IgD-negative memory B cell (primary cell): Measurements from ENCODE around the gene TRIM67. TPM values are rescaled to one million over a fixed set of nuclear protein-coding genes. Genes with fewer than 3 reads are reported as not detected.
A peak's percentile ranks its signal among the peaks of the same experiment; 100 is the strongest.
"Not testable (repeated sequence)": the region's sequence is repeated elsewhere in the genome, so short reads cannot be mapped to it uniquely, and the experiment has no call there.

Experiments
- H3K27ac Mint-ChIP-seq, 3 donors: one replicate each; pipeline ENCODE4 v1.8.0; 2020 to 2022; ENCODE audit warnings: mild to moderate bottlenecking in 3 of 3, mixed read lengths in 3 of 3, moderate library complexity in 1 of 3
- H3K27me3 Mint-ChIP-seq: one replicate; pipeline ENCODE4 v1.8.0; 2021; ENCODE audit warnings: mixed read lengths
- H3K36me3 Mint-ChIP-seq: one replicate; pipeline ENCODE4 v1.8.0; 2020; ENCODE audit warnings: mild to moderate bottlenecking, mixed read lengths
- H3K4me1 Mint-ChIP-seq, 3 donors: one replicate each; pipeline ENCODE4 v1.8.0; 2020 to 2022; ENCODE audit warnings: mixed read lengths in 3 of 3, mild to moderate bottlenecking in 1 of 3
- H3K4me3 Mint-ChIP-seq, 4 donors: one replicate each; pipeline ENCODE4 v1.8.0; 2020 to 2022; ENCODE audit warnings: mild to moderate bottlenecking in 4 of 4, mixed read lengths in 4 of 4, moderate library complexity in 3 of 4
- H3K9me3 Mint-ChIP-seq, 3 donors: one replicate each; pipeline ENCODE4 v1.8.0; 2020 to 2021; ENCODE audit warnings: mixed read lengths in 3 of 3, mild to moderate bottlenecking in 1 of 3
- polyA plus RNA-seq: library from polyadenylated mRNA; unstranded; fragments of 300-500 nt; fragmentation: Illumina TruSeq; gene quantifications from one replicate; pipeline ENCODE4 v1.2.3, GENCODE V29; 2021

The TRIM67 gene
- polyA plus RNA-seq, 1 donor from 2014 or later = not detected

DNA sequence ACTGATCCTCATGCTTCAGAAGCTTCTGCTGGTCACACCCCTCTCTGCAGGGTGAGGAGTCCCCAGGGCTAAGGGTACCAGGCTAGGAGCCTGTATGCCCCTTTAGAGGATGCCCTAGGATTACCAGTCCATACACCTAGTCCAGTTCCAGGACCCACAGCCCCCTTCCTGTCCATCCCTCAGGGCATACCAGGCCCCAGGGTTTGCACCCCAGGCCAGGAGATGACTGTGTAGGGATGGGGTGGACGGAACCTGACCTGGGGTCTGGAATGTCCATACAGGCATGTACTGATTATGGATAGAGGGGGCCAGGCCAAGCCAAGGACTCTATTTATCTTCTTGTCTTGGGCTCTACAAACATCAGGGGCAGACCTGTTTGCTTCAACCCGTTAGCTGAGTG, 34.9 kb downstream of the TRIM67 start:
- Mint-ChIP-seq H3K36me3 (no peaks in the 10 kb centered on the region), H3K4me1 (no peaks in the 10 kb centered on the region), H3K4me3 (no peak overlapping the region), H3K27me3 (peaks cover 10% of the 10 kb centered on the region), H3K27ac (no peak overlapping the region), H3K9me3 (no peaks in the 10 kb centered on the region)

DNA sequence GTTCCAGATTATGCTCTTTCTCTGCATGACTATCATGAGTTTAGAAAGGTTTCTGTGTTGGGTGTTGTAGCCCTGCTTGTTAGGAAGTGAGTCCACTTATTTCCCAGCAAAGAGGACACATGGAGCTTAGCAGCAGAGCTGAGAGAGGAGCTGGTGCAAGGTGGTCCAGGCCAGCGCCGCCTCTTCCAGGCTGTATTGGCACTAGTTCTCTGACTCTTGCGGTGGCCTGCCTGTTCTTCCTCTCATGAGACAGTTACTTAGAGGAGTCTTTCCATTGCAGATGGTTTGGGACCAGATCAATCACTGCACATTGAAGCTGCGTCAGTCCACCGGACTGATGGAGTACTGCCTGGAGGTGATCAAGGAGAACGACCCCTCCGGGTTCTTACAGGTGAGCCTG, 38.0 kb downstream of the TRIM67 start:
- Mint-ChIP-seq H3K27me3 (peaks cover 14% of the 10 kb centered on the region), H3K36me3 (no peaks in the 10 kb centered on the region), H3K27ac (no peak overlapping the region), H3K4me3 (no peak overlapping the region), H3K4me1 (no peaks in the 10 kb centered on the region), H3K9me3 (no peaks in the 10 kb centered on the region)

DNA sequence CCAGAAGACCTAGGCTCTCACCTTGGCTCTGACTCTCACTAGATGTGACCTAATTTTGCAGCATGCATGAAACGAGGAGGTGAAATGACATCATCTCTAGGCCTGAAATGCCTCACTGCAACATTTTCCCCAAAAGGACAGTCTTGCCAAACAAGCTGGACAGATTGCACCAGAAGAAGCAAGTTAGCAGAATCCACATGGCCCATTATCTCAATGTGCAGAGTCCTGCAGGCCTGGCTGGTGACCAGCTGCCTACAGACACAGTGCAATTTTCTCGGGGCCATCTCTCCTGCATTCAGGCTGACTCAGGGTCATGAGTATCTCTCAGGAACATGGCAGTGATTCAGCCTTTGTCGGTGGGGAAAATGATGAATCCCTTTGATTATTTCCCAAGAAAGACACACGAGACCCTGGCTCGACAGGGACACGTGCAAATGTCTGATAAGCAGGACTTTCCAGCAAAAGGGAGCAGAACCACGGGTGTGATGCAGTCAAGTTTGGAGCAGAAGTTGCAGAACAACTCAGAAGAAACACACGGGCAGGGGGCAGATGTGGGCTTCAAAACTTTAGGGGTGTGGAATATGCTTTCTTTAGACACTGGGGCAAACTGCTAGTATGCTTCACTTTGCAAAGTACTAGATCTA, 38.7 kb downstream of the TRIM67 start:
- H3K36me3 Mint-ChIP-seq = no peaks in the 10 kb centered on the region
- H3K27ac Mint-ChIP-seq = no peak overlapping the region
- no peaks in the 10 kb centered on the region for H3K9me3 Mint-ChIP-seq
- H3K4me1 Mint-ChIP-seq = no peaks in the 10 kb centered on the region
- H3K4me3 Mint-ChIP-seq = no peak overlapping the region
- peaks cover 14% of the 10 kb centered on the region for H3K27me3 Mint-ChIP-seq

DNA sequence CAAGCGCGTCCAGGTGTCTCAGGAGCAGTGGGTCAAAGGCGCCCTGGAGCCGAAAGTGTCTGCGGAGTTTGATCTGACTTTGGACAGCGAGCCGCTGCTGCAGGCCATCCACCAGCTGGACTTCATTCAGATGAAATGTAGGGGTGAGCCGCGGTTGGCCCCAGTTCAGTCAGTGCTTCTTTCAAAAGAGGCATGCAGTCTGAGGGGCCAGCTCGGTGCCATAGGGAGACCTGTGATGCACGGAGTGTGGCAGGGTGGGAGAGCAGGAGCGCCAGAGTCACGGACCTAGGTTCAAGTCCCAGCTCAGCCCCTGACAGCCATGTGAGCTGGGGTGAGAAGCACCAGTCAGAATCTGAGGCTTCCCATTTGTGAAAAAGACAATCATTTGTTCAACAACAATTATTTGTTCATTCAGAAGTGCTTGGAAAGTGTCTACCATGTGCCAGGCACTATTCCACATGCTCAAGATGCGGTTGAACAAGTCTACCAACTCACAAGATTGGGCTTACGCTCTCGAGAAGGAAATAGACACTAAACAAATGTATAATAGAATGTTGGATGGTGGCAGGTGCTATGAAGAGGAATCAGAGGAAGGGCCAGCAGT, 39.6 kb downstream of the TRIM67 start:
- no peak overlapping the region for H3K27ac Mint-ChIP-seq
- no peaks in the 10 kb centered on the region for H3K9me3 Mint-ChIP-seq
- peaks cover 12% of the 10 kb centered on the region for H3K27me3 Mint-ChIP-seq
- no peaks in the 10 kb centered on the region for H3K36me3 Mint-ChIP-seq
- H3K4me1 Mint-ChIP-seq = no peaks in the 10 kb centered on the region
- H3K4me3 Mint-ChIP-seq = no peak overlapping the region

DNA sequence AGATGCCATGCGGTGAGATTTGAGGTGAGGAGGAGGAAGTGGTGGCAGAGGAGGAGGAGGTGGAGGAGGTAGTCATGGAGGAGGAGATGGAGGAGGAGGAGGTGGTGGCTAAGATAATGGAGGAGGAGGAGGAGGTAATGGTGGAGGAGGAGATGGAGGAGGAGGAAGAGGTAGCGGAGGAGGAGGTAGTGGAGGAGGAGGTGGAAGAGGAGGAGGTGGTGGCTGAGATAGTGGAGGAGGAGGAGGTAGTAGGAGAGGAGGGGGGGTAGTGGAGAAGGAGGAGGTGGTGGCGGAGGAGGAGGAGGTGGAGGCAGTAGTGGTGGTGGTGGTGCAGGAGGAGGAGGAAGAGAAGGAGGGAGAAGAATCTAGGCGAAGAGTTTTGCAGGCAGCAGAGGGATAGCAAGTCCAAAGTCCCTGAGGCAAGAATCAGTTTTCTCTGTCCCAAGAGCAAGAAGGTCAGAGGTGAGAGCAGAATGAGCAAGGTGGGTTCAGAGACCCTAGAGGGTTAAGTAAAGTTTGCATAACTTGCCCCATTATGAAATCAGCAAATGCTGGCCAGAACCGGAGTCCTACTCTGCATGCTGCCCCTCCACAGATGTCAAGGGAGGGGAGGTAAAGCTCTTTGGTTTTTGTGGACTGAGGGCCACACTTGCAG, 40.2 kb downstream of the TRIM67 start:
- H3K9me3 Mint-ChIP-seq = no peaks in the 10 kb centered on the region
- no peaks in the 10 kb centered on the region for H3K36me3 Mint-ChIP-seq
- no peaks in the 10 kb centered on the region for H3K4me1 Mint-ChIP-seq
- no peak overlapping the region for H3K27ac Mint-ChIP-seq
- peaks cover 12% of the 10 kb centered on the region for H3K27me3 Mint-ChIP-seq
- H3K4me3 Mint-ChIP-seq = no peak overlapping the region

DNA sequence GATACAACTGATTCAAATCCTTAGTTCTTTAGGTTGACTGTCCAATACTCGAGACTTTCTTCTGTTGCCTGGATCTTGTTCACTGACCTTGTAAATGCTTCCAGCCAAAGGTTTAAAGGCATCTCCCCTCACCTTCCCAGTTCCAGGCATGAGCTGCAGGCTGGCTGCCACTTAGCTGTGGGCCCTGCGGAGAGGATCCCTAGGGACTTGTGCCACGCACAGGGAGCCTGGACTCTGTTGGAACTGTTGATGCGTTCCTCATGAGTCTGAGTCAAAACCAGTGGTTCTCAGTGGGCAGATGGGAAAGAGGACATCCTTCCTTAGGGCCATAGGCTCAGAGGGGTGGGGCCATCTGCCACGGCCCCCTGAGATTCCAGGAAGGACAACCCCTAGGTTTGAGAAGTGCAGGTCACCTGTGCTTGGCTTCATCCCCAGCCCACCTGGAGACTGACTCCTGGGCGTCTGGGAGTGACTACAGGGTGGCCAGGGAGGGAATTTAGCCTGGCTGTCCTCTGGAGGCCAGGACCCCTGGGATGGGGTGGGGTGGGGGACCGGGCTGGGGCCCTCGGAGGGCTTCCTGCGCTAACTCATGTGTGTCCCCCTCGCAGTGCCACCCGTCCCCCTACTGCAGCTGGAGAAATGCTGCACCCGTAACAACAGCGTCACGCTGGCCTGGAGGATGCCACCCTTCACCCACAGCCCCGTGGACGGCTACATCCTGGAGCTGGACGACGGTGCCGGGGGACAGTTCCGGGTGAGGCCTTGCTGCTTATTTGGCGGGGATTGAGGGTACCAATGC, 41.6 kb downstream of the TRIM67 start:
- Mint-ChIP-seq H3K4me1 (no peaks in the 10 kb centered on the region), H3K36me3 (no peaks in the 10 kb centered on the region), H3K27me3 (peaks cover 8% of the 10 kb centered on the region), H3K9me3 (no peaks in the 10 kb centered on the region), H3K4me3 (no peak overlapping the region), H3K27ac (no peak overlapping the region)

DNA sequence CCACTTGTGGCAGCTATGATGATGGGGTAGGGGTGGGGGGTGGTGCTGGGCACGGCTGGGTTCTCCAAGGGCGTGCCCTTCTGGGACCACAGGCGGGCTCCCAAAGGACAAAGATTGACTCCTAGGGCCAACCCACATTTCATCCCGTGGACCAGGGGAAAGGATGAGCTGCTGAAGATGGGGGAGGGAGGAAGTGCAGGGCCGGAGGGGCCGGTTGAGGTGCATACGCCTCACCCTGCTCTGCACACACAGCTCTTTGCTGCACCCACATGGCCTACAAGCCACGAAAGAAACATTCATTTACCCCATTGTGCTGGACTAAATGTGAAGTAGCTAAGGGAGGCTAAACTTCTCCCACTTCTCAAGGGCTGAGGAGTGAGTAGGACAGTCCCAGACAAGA, 45.0 kb downstream of the TRIM67 start:
- H3K9me3 Mint-ChIP-seq = no peaks in the 10 kb centered on the region
- H3K36me3 Mint-ChIP-seq = no peaks in the 10 kb centered on the region
- H3K27ac Mint-ChIP-seq = peak overlapping the region in 1 of 3 donors; percentile 39
- H3K4me3 Mint-ChIP-seq = no peak overlapping the region
- peaks cover 5% of the 10 kb centered on the region for H3K27me3 Mint-ChIP-seq
- peaks cover 4 to 7% (median 6%) of the 10 kb centered on the region in 3 donors for H3K4me1 Mint-ChIP-seq

DNA sequence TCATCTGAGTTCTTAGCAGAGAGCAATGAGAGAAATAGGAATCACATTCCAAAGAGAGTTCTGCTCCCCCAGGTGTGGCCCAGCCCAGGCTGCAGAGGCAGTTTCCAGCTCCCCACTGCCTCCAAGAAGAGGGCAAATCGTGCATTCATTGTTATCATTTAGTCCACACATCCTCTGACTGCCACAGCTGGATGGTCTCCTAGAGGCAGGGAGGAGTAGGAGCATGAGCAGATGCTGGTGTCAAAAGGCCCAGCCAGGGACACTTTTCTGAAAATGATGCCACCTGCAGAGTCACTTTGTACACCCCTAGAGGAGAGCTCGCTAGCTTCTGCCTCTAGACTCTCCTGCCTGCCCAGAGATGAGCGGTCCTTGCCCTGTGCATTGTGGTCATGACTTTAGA, 45.6 kb downstream of the TRIM67 start:
- H3K4me1 Mint-ChIP-seq = peaks cover 6 to 9% (median 7%) of the 10 kb centered on the region in 3 donors
- no peaks in the 10 kb centered on the region for H3K36me3 Mint-ChIP-seq
- H3K27me3 Mint-ChIP-seq = peaks cover 5% of the 10 kb centered on the region
- peak overlapping the region in 1 of 3 donors; percentile 39 for H3K27ac Mint-ChIP-seq
- H3K9me3 Mint-ChIP-seq = no peaks in the 10 kb centered on the region
- H3K4me3 Mint-ChIP-seq = no peak overlapping the region

DNA sequence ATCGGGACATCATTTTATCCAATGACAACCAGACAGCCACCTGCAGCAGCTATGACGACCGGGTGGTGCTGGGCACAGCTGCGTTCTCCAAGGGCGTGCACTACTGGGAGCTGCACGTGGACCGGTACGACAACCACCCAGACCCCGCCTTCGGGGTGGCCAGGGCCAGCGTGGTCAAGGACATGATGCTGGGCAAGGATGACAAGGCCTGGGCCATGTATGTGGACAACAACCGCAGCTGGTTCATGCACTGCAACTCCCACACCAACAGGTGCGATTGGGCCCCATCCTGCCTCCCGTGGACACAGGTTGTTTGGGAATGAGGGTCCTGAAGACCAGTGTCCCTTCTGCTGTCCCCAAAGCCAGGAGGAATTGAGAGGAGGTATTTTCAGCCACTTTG, 47.1 kb downstream of the TRIM67 start:
- Mint-ChIP-seq H3K27ac (no peak overlapping the region), H3K9me3 (no peaks in the 10 kb centered on the region), H3K27me3 (peaks cover 5% of the 10 kb centered on the region), H3K4me3 (no peak overlapping the region), H3K4me1 (peaks cover 6 to 9% (median 7%) of the 10 kb centered on the region in 3 donors), H3K36me3 (no peaks in the 10 kb centered on the region)

DNA sequence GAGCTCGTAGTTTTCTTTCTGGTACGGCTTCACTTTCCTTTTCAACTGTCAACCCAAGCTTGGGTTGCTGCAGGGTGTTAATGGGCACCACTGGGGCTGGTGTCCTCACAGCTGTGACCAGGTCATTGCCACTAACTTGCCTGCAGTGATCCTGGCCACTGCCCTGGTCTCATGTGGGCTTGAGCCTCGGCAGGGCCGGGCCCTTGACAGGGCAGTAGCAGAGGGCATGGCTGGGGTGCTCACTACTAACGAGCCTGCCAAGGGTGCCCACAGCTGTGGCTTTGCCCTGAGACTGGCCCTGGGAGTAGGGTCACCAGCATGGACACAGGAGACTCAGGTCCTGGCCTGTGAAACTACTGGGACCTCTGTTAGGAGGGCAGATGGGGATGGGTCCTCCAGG, 47.7 kb downstream of the TRIM67 start:
- no peaks in the 10 kb centered on the region for H3K9me3 Mint-ChIP-seq
- H3K36me3 Mint-ChIP-seq = no peaks in the 10 kb centered on the region
- H3K4me3 Mint-ChIP-seq = peak overlapping the region in 1 of 4 donors; percentile 58
- H3K27me3 Mint-ChIP-seq = peaks cover under 1% of the 10 kb centered on the region
- H3K27ac Mint-ChIP-seq = no peak overlapping the region
- peaks cover 6 to 11% (median 7%) of the 10 kb centered on the region in 3 donors for H3K4me1 Mint-ChIP-seq

DNA sequence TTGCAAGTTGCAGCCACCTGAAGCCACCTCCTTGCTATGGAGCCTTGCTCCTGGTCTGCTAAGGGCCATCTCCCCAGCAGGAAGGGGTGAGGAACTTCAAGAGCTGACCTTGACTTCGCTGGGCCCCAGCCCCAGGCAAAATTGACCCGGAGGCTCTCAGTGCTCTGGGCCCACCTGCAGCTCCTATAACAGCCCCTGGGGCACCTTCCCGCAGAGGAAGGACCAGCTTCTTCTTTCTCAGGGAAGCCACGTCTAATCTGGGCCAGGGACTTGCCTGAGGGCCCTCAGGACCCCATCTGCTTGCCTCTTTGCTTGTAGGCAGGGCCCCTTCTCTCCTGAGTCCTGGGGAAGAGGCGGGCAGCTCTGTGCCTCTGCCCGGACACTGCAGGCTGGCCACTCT, 48.3 kb downstream of the TRIM67 start:
- no peak overlapping the region for H3K4me3 Mint-ChIP-seq
- no peak overlapping the region for H3K27ac Mint-ChIP-seq
- H3K36me3 Mint-ChIP-seq = no peaks in the 10 kb centered on the region
- H3K27me3 Mint-ChIP-seq = no peaks in the 10 kb centered on the region
- peaks cover 11 to 14% (median 12%) of the 10 kb centered on the region in 3 donors for H3K4me1 Mint-ChIP-seq
- H3K9me3 Mint-ChIP-seq = no peaks in the 10 kb centered on the region

DNA sequence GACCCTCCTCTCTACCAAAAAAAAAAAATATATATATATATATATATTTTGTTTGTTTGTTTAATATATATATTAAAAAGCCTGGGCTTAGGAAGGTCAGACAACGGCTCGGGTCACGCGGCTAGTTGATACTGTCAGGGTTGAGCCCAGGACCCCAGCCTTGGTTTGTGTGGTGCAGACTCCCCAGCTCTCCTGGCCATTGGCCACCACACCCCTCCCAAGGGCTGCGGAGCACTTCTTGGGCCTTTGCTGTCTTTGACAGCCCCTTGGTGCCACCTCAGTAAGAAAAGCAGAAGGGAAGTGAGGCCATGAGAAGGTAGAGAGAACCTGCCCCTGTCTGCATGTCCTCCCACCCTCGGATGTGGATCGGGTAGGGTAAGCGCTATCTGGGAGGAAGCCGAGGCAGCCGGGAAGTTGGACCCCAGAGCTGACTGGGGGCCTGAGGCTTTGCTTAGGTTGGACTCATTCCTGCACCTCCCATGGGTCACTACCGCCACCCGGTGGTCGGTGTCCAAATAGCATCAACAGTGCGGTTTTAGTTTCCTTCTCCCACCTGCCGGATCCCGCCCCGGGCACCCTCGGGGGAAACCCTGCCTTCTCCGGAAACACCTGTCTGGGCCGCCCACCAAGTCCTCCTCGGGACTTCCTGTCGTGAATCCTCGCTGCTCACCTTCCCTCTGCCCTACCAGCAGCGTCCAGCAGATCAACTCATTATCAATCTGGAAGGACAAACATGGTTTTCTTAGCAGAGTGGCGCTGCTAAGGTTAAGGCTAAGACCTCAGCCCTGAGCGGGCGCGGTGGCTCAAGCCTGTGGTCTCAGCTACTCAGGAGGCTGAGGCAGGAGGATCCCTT, 49.4 kb downstream of the TRIM67 start:
- peak overlapping the region; percentile 66 to 94 (median 84) for H3K4me3 Mint-ChIP-seq
- no peaks in the 10 kb centered on the region for H3K9me3 Mint-ChIP-seq
- H3K27ac Mint-ChIP-seq = peak overlapping the region; percentile 57 to 89 (median 59)
- peaks cover 22 to 24% (median 23%) of the 10 kb centered on the region in 3 donors for H3K4me1 Mint-ChIP-seq
- no peaks in the 10 kb centered on the region for H3K36me3 Mint-ChIP-seq
- H3K27me3 Mint-ChIP-seq = no peaks in the 10 kb centered on the region

DNA sequence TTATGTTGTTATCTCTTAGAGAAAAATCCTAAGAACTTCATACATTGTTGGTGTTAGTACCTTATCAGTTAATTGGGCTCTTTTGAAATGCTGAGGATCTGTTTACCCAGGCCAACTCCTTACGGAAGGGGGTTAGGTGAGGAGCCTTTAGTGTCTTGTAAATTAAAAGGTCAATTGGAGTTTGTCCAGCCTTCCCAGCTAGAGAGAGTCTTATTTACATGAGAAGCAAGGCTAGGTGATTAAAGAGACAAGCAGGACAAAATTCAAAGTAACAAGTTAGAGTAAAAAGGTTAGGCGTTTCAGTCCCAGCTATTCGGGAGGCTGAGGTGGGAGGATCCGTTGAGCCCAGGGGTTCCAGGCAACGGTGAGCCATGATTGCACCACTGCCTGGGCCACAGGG, 50.4 kb downstream of the TRIM67 start:
- H3K27me3 Mint-ChIP-seq, H3K36me3 Mint-ChIP-seq, H3K9me3 Mint-ChIP-seq: not testable (repeated sequence)
- Mint-ChIP-seq H3K4me1 (peaks cover 24 to 26% (median 24%) of the 10 kb centered on the region in 3 donors), H3K4me3 (peak overlapping the region in 2 of 4 donors; percentile 19 to 85), H3K27ac (peak overlapping the region in 1 of 3 donors; percentile 75)

DNA sequence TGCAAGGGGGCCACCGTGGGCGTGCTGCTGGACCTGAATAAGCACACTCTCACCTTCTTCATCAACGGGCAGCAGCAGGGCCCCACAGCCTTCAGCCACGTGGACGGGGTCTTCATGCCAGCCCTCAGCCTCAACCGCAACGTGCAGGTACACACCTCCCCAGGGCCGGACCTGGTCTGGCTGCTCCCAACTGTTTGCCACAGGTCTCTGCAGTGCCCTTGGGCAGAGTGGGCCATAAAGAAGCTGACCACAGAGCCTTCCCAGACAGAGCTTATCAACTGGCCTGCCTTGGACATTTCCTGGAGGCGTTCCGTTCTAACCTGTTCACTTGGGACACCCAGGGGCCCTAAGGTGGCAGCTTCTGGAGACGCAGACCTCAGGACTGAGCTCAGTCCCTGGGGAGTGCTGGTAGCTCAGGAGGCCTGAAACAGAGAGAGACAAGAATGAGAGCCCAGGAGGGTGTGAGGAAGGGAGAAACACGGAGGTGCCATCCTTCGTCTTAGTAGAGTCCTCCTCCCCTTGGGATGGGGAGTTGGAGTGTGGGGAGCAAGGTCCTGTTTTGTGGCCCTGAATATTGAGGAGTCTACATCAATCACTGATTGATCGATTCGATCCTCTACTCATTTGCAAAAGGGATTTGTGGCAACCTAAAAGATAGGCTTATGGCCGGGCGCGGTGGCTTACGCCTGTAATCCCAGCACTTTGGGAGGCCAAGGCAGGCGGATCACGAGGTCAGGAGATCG, 52.1 kb downstream of the TRIM67 start:
- Mint-ChIP-seq H3K27me3 (no peaks in the 10 kb centered on the region), H3K36me3 (no peaks in the 10 kb centered on the region), H3K4me1 (peaks cover 24 to 29% (median 29%) of the 10 kb centered on the region in 3 donors), H3K9me3 (no peaks in the 10 kb centered on the region), H3K27ac (peak overlapping the region in 1 of 3 donors; percentile 84), H3K4me3 (peak overlapping the region in 3 of 4 donors; percentile 12 to 66 (median 59))
